22Rv1 (cell line): ENCODE data around the gene OXA1L.

ENCODE experiments used
- H3K27ac ChIP-seq: fragments of 450-650 bp; 2 replicates; pipeline ENCODE4 v1.5.1; 2017
- ZFX ChIP-seq: fragments of 450-650 bp; IDR thresholded peaks from 2 replicates; pipeline ENCODE4 v1.6.1; 2017; ENCODE audit warnings: antibody characterized with exemption, borderline replicate concordance
- TF ChIP-seq, protein P1 (sequence below): fragments of 450-650 bp; IDR thresholded peaks from 2 replicates; pipeline ENCODE4 v1.5.1; 2017; ENCODE audit warnings: mild to moderate bottlenecking

The OXA1L gene

DNA sequence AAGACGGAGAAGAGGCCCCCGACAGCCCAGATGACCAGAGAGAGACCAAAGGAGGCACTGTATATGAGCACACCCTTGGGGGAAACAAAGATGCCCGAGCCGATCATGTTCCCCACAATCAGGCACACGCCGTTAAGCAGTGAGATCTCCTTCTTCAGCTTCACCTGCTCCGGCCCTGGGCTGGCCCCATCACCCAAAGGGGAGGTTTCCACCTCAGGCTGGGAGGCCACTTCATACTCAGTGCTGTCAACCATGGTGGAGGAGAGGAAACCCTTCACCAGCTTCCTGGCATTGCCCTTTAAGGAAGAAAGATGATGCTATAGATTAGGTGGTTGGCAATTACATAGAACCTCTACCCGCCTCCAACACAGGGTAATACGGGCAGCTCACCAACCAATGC, 46.7 kb downstream of the OXA1L start:
- no peak for TF ChIP-seq ZFX
- TF ChIP-seq, protein P1, sequence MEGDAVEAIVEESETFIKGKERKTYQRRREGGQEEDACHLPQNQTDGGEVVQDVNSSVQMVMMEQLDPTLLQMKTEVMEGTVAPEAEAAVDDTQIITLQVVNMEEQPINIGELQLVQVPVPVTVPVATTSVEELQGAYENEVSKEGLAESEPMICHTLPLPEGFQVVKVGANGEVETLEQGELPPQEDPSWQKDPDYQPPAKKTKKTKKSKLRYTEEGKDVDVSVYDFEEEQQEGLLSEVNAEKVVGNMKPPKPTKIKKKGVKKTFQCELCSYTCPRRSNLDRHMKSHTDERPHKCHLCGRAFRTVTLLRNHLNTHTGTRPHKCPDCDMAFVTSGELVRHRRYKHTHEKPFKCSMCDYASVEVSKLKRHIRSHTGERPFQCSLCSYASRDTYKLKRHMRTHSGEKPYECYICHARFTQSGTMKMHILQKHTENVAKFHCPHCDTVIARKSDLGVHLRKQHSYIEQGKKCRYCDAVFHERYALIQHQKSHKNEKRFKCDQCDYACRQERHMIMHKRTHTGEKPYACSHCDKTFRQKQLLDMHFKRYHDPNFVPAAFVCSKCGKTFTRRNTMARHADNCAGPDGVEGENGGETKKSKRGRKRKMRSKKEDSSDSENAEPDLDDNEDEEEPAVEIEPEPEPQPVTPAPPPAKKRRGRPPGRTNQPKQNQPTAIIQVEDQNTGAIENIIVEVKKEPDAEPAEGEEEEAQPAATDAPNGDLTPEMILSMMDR: no peak
- H3K27ac ChIP-seq: no peak overlapping the region

DNA sequence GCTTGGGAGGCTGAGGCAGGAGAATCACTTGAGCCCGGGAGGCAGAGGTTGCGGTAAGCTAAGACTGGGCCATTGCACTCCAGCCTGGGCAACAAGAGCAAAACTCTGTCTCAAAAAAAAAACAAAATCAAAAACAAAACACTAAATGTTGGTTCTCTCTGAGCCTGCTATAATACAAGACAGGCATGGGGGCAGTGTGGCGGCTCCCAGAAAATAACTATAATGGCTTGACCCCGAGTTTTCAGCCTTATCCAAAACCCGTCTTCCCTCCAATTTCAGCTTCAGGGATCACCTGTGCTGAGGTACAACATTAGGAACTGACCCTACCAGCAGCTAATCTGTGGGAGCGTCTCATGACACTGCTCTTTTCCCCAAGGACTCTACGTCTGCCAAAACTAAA, 47.9 kb downstream of the OXA1L start:
- TF ChIP-seq, protein P1: no peak
- no peak for TF ChIP-seq ZFX
- no peak overlapping the region for H3K27ac ChIP-seq

DNA sequence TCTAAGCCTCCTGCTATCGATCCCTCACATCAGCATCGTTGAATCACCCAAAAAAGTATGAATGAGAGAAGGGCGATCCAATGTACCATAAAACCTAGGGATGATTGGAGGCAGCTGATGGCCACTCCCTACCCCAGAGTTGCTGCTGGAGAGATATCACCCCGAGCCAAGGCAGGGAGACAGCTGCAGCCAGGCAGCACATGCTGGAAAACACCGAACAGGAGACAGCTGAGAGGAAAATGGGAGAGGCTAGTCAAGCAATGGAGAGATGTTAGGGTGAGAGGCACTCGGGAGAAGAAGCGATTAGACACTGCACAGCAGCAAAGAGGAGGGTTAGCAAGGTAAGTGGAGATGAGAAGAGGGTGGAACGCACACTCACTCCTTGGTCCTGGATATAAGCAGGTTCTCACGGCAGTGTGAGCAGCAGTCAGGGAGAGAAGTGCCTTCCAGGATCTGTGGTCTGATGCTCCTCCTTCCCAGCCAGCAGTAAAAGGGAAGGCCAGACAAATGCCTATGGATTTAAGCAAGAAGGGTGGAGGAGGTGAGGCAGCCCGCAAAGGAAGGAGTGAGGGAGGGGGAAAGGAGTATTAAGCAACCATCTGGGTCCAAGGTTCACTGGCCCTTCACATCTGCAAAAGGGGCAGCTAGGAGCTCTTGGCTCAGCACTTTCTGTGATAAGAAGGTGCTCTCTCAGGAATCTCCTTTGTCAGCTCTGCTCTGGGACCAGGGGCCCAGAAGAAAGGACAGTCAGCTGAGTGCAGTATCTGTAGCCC, 48.6 kb downstream of the OXA1L start, which contains the start of gene SLC7A7:
Gene SLC7A7, minus strand, starts transcription at position 495 of the 773 bp plus-strand sequence. CDS start 2,037 bp downstream, outside the sequence.
- H3K27ac ChIP-seq: no peak within 1 kb of the TSS
- no peak for TF ChIP-seq ZFX
- TF ChIP-seq, protein P1: no peak

DNA sequence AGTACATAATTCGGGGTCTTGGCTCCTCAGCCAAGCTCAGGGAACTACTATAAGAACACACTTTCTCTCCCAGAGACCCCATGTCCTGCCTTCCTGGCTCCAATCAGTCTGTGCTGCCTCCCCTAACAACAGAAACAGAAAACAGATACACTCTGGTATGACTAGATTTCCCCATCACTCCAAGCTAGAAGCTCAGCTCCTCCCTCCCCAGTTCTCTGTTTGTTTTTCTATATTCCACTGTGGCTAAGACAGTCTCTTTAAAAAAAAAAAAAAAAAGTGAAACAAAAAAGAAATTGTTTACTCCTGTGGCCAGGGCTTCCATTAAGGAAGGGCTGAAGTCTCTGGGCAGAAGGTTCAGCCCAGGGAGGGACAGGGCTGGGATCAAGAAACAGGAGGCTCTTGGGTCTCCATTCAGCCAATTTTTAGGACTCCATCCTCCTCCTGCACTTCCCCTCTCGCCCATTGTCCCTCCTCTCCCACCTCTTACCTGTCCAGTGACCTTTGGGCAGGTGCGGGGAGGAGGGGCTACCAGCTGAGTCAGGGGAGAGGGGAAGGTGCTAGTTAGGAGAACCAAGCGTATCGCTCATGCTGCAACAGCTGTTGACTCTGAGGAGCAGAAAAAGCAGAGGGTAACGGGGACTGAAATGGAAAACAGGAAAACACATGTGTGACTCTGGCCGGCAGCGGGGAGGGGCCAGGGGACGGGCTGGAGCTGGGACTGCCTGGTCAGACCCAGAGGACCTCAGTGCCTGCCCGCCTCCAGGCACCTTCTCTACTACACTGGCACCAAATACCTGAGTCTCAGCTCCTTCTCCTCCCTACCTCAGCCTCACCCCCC, 52.9 kb downstream of the OXA1L start:
- no peak for TF ChIP-seq ZFX
- TF ChIP-seq, protein P1: no peak
- H3K27ac ChIP-seq: no peak overlapping the region

DNA sequence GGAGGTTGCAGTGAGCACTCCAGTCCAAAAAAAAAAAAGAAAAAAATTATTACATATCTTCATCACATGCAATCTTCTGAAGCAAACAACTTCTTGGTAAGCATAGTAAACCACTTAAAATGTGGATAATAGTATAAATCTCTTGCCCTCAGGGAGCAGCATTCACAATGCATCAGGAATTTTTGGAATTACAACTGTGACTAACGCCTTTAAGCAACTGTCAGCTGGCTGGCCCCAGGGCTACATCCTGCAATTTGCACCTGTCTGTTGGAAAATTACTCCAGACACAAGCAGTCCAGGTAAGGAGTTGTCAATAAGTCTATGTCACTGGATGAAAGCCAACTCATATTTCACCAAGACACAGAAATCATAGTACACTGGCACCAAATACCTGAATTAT, 54.2 kb downstream of the OXA1L start:
- TF ChIP-seq, protein P1: no peak
- TF ChIP-seq ZFX: no peak
- no peak overlapping the region for H3K27ac ChIP-seq

DNA sequence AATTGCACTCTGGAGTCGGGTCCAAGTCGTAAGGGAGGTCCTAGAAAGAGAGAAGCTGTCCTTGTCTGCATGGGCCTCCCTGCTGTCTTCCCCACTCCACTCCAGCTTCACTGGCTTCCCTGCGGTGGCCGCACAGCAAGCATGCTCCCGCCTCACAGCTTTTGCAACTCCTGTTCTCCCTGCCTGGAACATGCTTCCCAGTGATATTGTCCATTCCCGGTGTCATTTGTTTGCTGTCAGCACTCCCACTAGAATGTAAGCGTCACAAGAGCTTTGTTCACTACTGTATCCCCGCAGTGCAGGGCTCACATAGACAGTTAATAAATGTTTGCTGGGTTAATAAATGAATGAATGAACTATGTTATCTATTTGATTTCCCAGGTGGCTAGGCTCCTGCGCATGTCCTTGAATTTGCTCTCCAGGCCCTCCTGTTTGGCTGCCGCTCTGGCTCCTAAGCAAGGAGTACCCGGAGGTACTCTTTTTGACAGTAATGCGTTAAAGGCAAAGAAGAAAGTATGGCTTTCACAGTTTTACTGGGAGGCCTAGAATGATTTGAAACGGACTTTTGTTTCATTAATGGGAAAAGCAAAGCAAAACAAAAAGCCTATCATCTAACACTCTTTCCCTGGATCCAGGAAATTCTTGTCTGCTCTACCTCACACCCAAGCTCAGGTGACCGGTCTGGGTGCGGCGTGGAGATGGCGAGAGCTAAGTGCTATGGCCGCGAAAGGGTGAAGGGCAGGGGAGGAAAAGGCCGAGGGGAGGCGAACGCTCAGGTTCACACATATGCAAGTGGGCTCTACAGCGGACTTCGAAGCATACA, 54.9 kb downstream of the OXA1L start:
- TF ChIP-seq, protein P1: no peak
- no peak for TF ChIP-seq ZFX
- no peak overlapping the region for H3K27ac ChIP-seq
